Activated CD4-positive, alpha-beta T cell treated with anti-CD3 and anti-CD28 coated beads for 36 hours (primary cell): ENCODE data around the gene KCNIP3. TPM values are rescaled to one million over a fixed set of nuclear protein-coding genes. Genes with fewer than 3 reads are reported as not detected.
"Not testable (repeated sequence)": the region's sequence is repeated elsewhere in the genome, so short reads cannot be mapped to it uniquely, and the experiment has no call there.

Source experiments
- ATAC-seq: fragments of 200-7000 bp; cut with Tn5 transposase; one replicate; pipeline ENCODE4 v1.10.0; 2021; ENCODE audit warnings: mild to moderate bottlenecking, moderate library complexity
- CTCF ChIA-PET: fragments of 350-600 bp; sonication (Branson Sonifier 250); formaldehyde crosslinking; loops from one replicate; lab custom pipeline; 2021; ENCODE audit warnings: antibody characterized with exemption; lab: Charles Lee
- POLR2A ChIA-PET: fragments of 350-600 bp; sonication (Branson Sonifier 250); formaldehyde crosslinking; loops from one replicate; lab custom pipeline; 2021; ENCODE audit warnings: antibody characterized with exemption, inconsistent platforms; lab: Charles Lee
- DNase-seq: peaks from one replicate; pipeline ENCODE4 v3.0.0-alpha.2; 2020
- H3K27ac Mint-ChIP-seq: one replicate; pipeline ENCODE4 v1.8.0; 2021; ENCODE audit warnings: mixed read lengths
- H3K27me3 Mint-ChIP-seq: one replicate; pipeline ENCODE4 v1.8.0; 2021; ENCODE audit warnings: mixed read lengths
- H3K36me3 Mint-ChIP-seq: one replicate; pipeline ENCODE4 v1.8.0; 2021; ENCODE audit warnings: low read depth, mixed read lengths
- H3K4me1 Mint-ChIP-seq: one replicate; pipeline ENCODE4 v1.8.0; 2021; ENCODE audit warnings: mixed read lengths
- H3K4me3 Mint-ChIP-seq: one replicate; pipeline ENCODE4 v1.8.0; 2021; ENCODE audit warnings: mild to moderate bottlenecking, moderate library complexity, mixed read lengths
- H3K9me3 Mint-ChIP-seq: one replicate; pipeline ENCODE4 v1.8.0; 2021; ENCODE audit warnings: low read depth, mixed read lengths
- intact Hi-C, 2 experiments: fragments of 100-400 bp; cut with DNase I in 1 of 2; cut with micrococcal nuclease in 1 of 2; formaldehyde crosslinking; loops; one replicate each; pipeline versions ENCODE4 v1.14.2 to v1.15.1; 2022 to 2024; cut with DNase I, micrococcal nuclease
- total RNA-seq, 2 experiments: library from RNA; stranded (reverse); gene quantifications; one replicate each; pipeline ENCODE4 v1.2.3, GENCODE V29; 2021

KCNIP3 gene
- total RNA-seq, 2 experiments from 2014 or later = not detected

- CTCF ChIA-PET = no interaction called here
- H3K27me3 Mint-ChIP-seq = no peaks in the 10 kb centered on the region
- no peaks in the 10 kb centered on the region for H3K4me1 Mint-ChIP-seq
- ATAC-seq = no peak
- H3K4me3 Mint-ChIP-seq = no peak overlapping the region
- no peak for DNase-seq
- no peaks in the 10 kb centered on the region for H3K36me3 Mint-ChIP-seq
- intact Hi-C loops = no loop called here
- no peaks in the 10 kb centered on the region for H3K9me3 Mint-ChIP-seq
- H3K27ac Mint-ChIP-seq = no peak overlapping the region
- POLR2A ChIA-PET = no interaction called here
Observed at GRCh38 chr2:95269036-95269680, 28.0 kb upstream of the KCNIP3 start.

- H3K36me3 Mint-ChIP-seq, POLR2A ChIA-PET, ATAC-seq, intact Hi-C loops, CTCF ChIA-PET, H3K27me3 Mint-ChIP-seq, H3K4me3 Mint-ChIP-seq, H3K9me3 Mint-ChIP-seq, DNase-seq, H3K4me1 Mint-ChIP-seq, H3K27ac Mint-ChIP-seq: not testable (repeated sequence)
Observed at GRCh38 chr2:95269745-95270144, 27.4 kb upstream of the KCNIP3 start.

- Mint-ChIP-seq H3K4me1 (no peaks in the 10 kb centered on the region), H3K9me3 (no peaks in the 10 kb centered on the region), H3K36me3 (no peaks in the 10 kb centered on the region), H3K27ac (no peak overlapping the region), H3K27me3 (no peaks in the 10 kb centered on the region), H3K4me3 (no peak overlapping the region)
- ChIA-PET CTCF (no interaction called here), POLR2A (no interaction called here)
- ATAC-seq (no peak), DNase-seq (no peak)
- intact Hi-C loops = no loop called here
Observed at GRCh38 chr2:95270541-95271081, 26.5 kb upstream of the KCNIP3 start.

DNA sequence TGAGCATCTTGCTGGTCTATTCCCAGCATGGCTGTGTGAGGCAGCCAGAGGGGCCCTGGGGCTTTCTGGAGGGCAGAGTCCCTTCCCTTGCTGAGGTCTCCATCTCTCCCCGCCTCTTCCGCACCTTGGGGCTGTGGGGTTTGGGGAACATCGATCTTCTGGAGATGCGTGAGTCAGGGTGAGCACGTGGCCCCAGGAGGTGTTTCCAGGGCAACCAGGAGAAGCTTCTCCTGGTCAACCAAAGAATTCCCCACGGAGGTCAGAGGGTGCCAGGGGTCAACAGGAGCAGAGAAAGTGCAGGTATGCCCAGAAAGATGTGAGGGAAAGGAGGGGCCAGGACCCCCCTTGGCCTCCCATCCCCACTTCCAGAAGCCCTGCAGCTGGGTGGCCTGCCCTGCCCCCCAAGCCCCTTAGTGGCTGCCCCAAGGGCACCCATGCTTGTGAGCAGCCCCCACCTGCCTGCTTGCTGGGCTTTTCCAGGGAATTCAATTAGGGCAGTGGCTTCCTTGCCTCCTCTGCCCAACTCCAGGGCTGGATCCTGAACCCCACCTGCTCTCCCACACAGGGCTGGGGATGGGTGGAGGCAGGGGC, 25.7 kb upstream of the KCNIP3 start:
- Mint-ChIP-seq H3K36me3 (no peaks in the 10 kb centered on the region), H3K27ac (no peak overlapping the region), H3K4me1 (no peaks in the 10 kb centered on the region), H3K4me3 (no peak overlapping the region), H3K27me3 (no peaks in the 10 kb centered on the region), H3K9me3 (no peaks in the 10 kb centered on the region)
- ATAC-seq (no peak), DNase-seq (no peak)
- POLR2A ChIA-PET = no interaction called here
- intact Hi-C loops = no loop called here
- CTCF ChIA-PET = no interaction called here

- intact Hi-C loops = no loop called here
- CTCF ChIA-PET = no interaction called here
- DNase-seq = no peak
Observed at GRCh38 chr2:95272299-95272751, 24.8 kb upstream of the KCNIP3 start.

DNA sequence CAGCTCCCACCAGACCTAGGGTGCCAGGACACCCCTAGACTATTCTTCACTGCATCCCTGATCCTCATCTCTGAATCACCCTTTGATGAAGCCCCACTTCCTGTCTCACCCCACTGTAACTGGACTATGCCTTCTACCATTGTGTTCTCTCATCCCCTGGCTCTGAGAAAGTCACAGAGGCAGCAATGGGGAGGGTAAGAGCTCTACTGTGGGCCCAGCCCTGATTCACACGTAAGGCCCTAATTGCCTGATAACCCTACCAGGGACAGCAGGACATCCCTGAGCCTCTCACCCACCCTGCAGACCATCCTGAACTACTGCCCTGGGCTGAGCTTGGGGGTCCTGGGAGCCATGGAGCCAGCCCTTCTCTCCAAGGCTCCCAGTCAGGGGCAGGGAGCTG, 24.4 kb upstream of the KCNIP3 start:
- no peak overlapping the region for H3K4me3 Mint-ChIP-seq
- no peaks in the 10 kb centered on the region for H3K27me3 Mint-ChIP-seq
- DNase-seq (no peak), ATAC-seq (no peak)
- intact Hi-C loops = no loop called here
- ChIA-PET POLR2A (no interaction called here), CTCF (no interaction called here)
- H3K27ac Mint-ChIP-seq = no peak overlapping the region
- H3K4me1 Mint-ChIP-seq = no peaks in the 10 kb centered on the region
- no peaks in the 10 kb centered on the region for H3K36me3 Mint-ChIP-seq
- no peaks in the 10 kb centered on the region for H3K9me3 Mint-ChIP-seq

More at GRCh38 chr2:95272299-95272751, 24.8 kb upstream of the KCNIP3 start:
- ATAC-seq = no peak
- Mint-ChIP-seq H3K4me1 (no peaks in the 10 kb centered on the region), H3K9me3 (no peaks in the 10 kb centered on the region), H3K27me3 (no peaks in the 10 kb centered on the region), H3K27ac (no peak overlapping the region), H3K36me3 (no peaks in the 10 kb centered on the region), H3K4me3 (no peak overlapping the region)
- POLR2A ChIA-PET = no interaction called here

GRCh38 chr2:95273566-95274290, 23.4 kb upstream of the KCNIP3 start:
- ChIA-PET CTCF (interaction anchor here (0.6 kb wide), 1 partner anchor 38 kb away, joined by 3 read pairs; no protein-coding TSS in a partner anchor), POLR2A (no interaction called here)

DNA sequence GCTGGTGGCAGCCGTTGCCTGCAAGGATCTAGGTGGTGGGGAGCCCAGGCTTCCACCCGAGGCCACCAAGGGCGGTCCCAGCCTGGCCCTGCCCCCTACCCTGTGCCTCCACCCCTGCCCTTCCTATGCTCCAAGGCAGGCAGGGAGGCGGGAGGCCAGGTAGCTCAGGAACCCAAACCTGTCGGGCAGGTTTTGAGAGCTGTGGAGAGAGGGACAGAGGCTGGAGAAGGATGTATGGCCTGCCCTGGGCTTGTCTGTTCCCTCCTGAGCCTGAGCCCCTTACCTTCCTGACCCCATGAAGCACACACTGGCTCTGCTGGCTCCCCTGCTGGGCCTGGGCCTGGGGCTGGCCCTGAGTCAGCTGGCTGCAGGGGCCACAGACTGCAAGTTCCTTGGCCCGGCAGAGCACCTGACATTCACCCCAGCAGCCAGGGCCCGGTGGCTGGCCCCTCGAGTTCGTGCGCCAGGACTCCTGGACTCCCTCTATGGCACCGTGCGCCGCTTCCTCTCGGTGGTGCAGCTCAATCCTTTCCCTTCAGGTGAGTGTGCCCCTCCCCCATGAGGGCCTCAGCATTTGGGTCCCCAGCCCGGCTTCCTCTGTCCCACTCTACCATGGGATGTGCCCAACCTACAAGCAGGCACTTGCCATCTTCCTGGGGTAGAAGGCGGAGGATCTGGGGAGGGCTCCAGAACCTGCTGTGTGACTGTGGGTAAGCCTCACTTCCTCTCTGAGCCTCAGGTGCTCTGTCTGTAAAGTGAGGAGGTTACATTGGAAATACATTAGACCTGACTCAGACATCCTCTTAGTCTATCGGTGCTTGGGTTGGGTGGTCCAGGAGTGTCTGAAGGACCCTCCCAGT, 22.6 kb upstream of the KCNIP3 start, which contains the start of gene PROM2:
TSS of gene PROM2 (plus strand) at position 159 of the 860 bp plus-strand sequence. CDS start at position 296, 137 bp downstream.
- ChIA-PET CTCF (interaction anchor here (0.6 kb wide), 1 partner anchor 37 kb away, joined by 3 read pairs; no protein-coding TSS in a partner anchor), POLR2A (no interaction called here)
- DNase-seq = no peak
- Mint-ChIP-seq H3K9me3 (no peaks in the 10 kb centered on the region), H3K27ac (no peak within 1 kb of the TSS), H3K27me3 (no peaks in the 10 kb centered on the region), H3K36me3 (no peaks in the 10 kb centered on the region), H3K4me1 (no peaks in the 10 kb centered on the region), H3K4me3 (no peak within 1 kb of the TSS)
- ATAC-seq = no peak
- intact Hi-C loops = no loop called here

More at GRCh38 chr2:95273566-95274290, 23.4 kb upstream of the KCNIP3 start:
- no peaks in the 10 kb centered on the region for H3K4me1 Mint-ChIP-seq
- no peak overlapping the region for H3K27ac Mint-ChIP-seq
- no peaks in the 10 kb centered on the region for H3K36me3 Mint-ChIP-seq
- ATAC-seq (no peak), DNase-seq (no peak)
- H3K4me3 Mint-ChIP-seq = no peak overlapping the region
- no peaks in the 10 kb centered on the region for H3K9me3 Mint-ChIP-seq
- no peaks in the 10 kb centered on the region for H3K27me3 Mint-ChIP-seq
- intact Hi-C loops = no loop called here

DNA sequence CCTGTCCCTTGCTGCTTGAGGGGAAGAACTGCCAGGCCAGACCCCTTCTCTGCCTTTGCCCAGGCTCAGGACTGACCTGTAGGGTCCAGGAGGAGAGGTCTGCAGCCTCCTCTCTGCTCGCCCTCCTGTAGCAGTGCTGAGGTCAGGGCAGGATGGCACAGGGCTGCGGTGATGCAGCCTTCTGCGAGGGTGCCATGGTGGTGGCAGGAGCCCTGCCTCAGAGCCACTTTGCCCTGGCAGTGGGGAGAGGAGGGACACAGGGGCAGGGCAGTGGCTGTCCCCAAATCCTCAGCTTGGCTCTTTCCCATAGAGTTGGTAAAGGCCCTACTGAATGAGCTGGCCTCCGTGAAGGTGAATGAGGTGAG, 22.0 kb upstream of the KCNIP3 start:
- intact Hi-C loops = no loop called here
- H3K36me3 Mint-ChIP-seq = no peaks in the 10 kb centered on the region
- no peaks in the 10 kb centered on the region for H3K9me3 Mint-ChIP-seq
- H3K27me3 Mint-ChIP-seq = no peaks in the 10 kb centered on the region
- no peak for ATAC-seq
- CTCF ChIA-PET = no interaction called here
- no peak for DNase-seq
- no peak overlapping the region for H3K4me3 Mint-ChIP-seq
- H3K27ac Mint-ChIP-seq = no peak overlapping the region
- H3K4me1 Mint-ChIP-seq = no peaks in the 10 kb centered on the region
- POLR2A ChIA-PET = no interaction called here

DNA sequence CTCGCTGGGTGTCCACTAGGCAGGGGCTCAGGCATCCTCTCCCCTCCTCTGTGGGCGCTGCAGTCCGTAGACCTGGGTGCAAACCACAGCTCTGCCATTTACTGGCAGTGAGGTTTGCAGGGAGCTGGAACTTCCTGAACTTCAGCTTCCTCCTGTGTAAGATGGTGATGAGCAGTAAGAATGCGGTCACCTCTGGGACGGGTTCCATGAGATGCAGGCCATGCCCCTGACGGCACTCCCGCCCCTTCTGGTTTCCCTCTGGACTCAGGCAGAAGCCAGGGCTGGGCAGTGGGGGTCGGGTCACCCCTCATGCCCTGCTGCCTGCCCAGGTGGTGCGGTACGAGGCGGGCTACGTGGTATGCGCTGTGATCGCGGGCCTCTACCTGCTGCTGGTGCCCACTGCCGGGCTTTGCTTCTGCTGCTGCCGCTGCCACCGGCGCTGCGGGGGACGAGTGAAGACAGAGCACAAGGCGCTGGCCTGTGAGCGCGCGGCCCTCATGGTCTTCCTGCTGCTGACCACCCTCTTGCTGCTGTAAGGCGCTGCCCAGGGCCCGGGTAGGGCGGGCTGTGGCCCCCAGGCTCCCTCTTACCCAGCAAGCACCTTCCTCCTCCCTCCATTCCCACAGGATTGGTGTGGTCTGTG, 21.4 kb upstream of the KCNIP3 start:
- Mint-ChIP-seq H3K36me3 (no peaks in the 10 kb centered on the region), H3K27me3 (no peaks in the 10 kb centered on the region), H3K9me3 (no peaks in the 10 kb centered on the region), H3K4me3 (no peak overlapping the region), H3K27ac (no peak overlapping the region), H3K4me1 (no peaks in the 10 kb centered on the region)
- CTCF ChIA-PET = no interaction called here
- ATAC-seq = no peak
- intact Hi-C loops = no loop called here
- POLR2A ChIA-PET = no interaction called here
- no peak for DNase-seq
